PC-3 (cell line): Measurements from ENCODE around the gene VPS37D. TPM values are rescaled to one million over a fixed set of nuclear protein-coding genes. Genes with fewer than 3 reads are reported as not detected.

ENCODE experiments used
- ATAC-seq: fragments of 200-7000 bp; cut with Tn5 transposase; 2 replicates; pipeline ENCODE4 v1.9.1; 2020; ENCODE audit warnings: mild to moderate bottlenecking, moderate library complexity
- BruUV-seq: library from RNA; stranded (reverse); fragments of 400-500 nt; replicated peaks from 2 replicates; lab custom pipeline; 2021; lab: Mats Ljungman, UMichigan
- CTCF ChIA-PET: fragments of 300-600 bp; sonication (Branson Sonifier 250); formaldehyde crosslinking; loops from one replicate; lab custom pipeline; 2022; ENCODE audit warnings: antibody characterized with exemption; lab: Charles Lee
- POLR2A ChIA-PET: fragments of 300-600 bp; sonication (Branson Sonifier 250); formaldehyde crosslinking; loops from one replicate; lab custom pipeline; 2022; ENCODE audit warnings: antibody characterized with exemption; ENCODE audit not compliant: unreplicated experiment; lab: Charles Lee
- DNase-seq: peaks from one replicate; pipeline ENCODE4 v3.0.0-alpha.2; 2015
- H2AFZ ChIP-seq: fragments of 300-600 bp; sonication (generic); 2 replicates; pipeline ENCODE4 v1.6.0; 2016; ENCODE audit warnings: antibody characterized with exemption, low read length
- H3F3A ChIP-seq: fragments of 300-600 bp; sonication (generic); one replicate; pipeline ENCODE4 v1.6.0; 2017; ENCODE audit warnings: antibody characterized with exemption, low read length, control low read depth, mild to moderate bottlenecking; ENCODE audit not compliant: unreplicated experiment
- H3K27ac ChIP-seq: fragments of 300-600 bp; sonication (generic); 2 replicates; pipeline ENCODE4 v1.5.1; 2016; ENCODE audit warnings: mild to moderate bottlenecking, low read length
- H3K27me3 ChIP-seq: fragments of 300-600 bp; sonication (generic); 2 replicates; pipeline ENCODE4 v1.6.1; 2016; ENCODE audit warnings: low read length, mixed read lengths
- H3K36me3 ChIP-seq: fragments of 300-600 bp; sonication (generic); 2 replicates; pipeline ENCODE4 v1.6.1; 2016; ENCODE audit warnings: low read depth, mixed run types, low read length, mixed read lengths
- H3K4me1 ChIP-seq: fragments of 300-600 bp; sonication (generic); 2 replicates; pipeline ENCODE4 v1.5.1; 2016; ENCODE audit warnings: low read length; ENCODE audit not compliant: insufficient read depth
- H3K4me2 ChIP-seq: fragments of 300-600 bp; sonication (generic); 2 replicates; pipeline ENCODE4 v1.6.0; 2016; ENCODE audit warnings: low read length
- H3K4me3 ChIP-seq: fragments of 300-600 bp; sonication (generic); 2 replicates; pipeline ENCODE4 v1.5.1; 2016; ENCODE audit warnings: mild to moderate bottlenecking, low read length, mixed read lengths
- H3K79me2 ChIP-seq: fragments of 300-600 bp; sonication (generic); 2 replicates; pipeline ENCODE4 v1.6.1; 2017; ENCODE audit warnings: low read length, mixed read lengths
- H3K9ac ChIP-seq: fragments of 300-600 bp; sonication (generic); 2 replicates; pipeline ENCODE4 v1.6.0; 2016; ENCODE audit warnings: mild to moderate bottlenecking, low read length
- H3K9me2 ChIP-seq: fragments of 300-600 bp; sonication (generic); replicated peaks from 2 replicates; pipeline ENCODE4 v1.6.1; 2016; ENCODE audit warnings: mixed run types, low read length, mixed read lengths
- H3K9me3 ChIP-seq: fragments of 300-600 bp; sonication (generic); 2 replicates; pipeline ENCODE4 v1.6.1; 2016; ENCODE audit warnings: low read length, mixed read lengths
- H4K20me1 ChIP-seq: fragments of 300-600 bp; sonication (generic); 2 replicates; pipeline ENCODE4 v1.6.1; 2016; ENCODE audit warnings: low read length, mixed read lengths
- EZH2 ChIP-seq: fragments of 300-600 bp; sonication (generic); IDR thresholded peaks from one replicate; pipeline ENCODE4 v1.6.1; 2017; ENCODE audit warnings: antibody characterized with exemption, mild to moderate bottlenecking, low read length; ENCODE audit not compliant: unreplicated experiment
- EZH2phosphoT487 ChIP-seq: fragments of 300-600 bp; sonication (generic); IDR thresholded peaks from 2 replicates; pipeline ENCODE4 v1.6.1; 2018; ENCODE audit warnings: mild to moderate bottlenecking, antibody characterized with exemption, low read length, borderline replicate concordance
- intact Hi-C: fragments of 100-400 bp; cut with micrococcal nuclease; formaldehyde crosslinking; loops from 2 replicates; pipeline ENCODE4 v1.9.0; 2023
- total RNA-seq: library from RNA; depleted of rRNA; stranded (reverse); fragments of >200 nt; gene quantifications from 2 replicates; pipeline ENCODE4 v1.2.3, GENCODE V29; 2014
- TF ChIP-seq, protein P1 (sequence below): fragments of 300-600 bp; sonication (generic); conservative IDR thresholded peaks from 2 replicates; pipeline ENCODE4 v1.5.1; 2017; ENCODE audit warnings: antibody characterized with exemption, low read depth, mild to moderate bottlenecking, low read length

VPS37D gene
- total RNA-seq, 1 experiment from 2014 or later, result 6.3 TPM

- BruUV-seq, result no TSS peak
- POLR2A ChIA-PET, result no interaction called here
- Histone ChIP-seq H3F3A (peaks cover 19% of the 10 kb centered on the region), H3K4me2 (no peak overlapping the region), H3K79me2 (peaks cover 12% of the 10 kb centered on the region; the same call in 1 of the 2 replicates), H3K27me3 (no peaks in the 10 kb centered on the region), H3K4me1 (peaks cover 6% of the 10 kb centered on the region), H2AFZ (no peak overlapping the region), H3K4me3 (no peak overlapping the region), H3K27ac (no peak overlapping the region), H4K20me1 (peaks cover 25% of the 10 kb centered on the region), H3K36me3 (peaks cover 60% of the 10 kb centered on the region), H3K9me3 (no peaks in the 10 kb centered on the region), H3K9me2 (no peaks in the 10 kb centered on the region), H3K9ac (no peak overlapping the region)
- no peak for TF ChIP-seq EZH2
- TF ChIP-seq, protein P1, sequence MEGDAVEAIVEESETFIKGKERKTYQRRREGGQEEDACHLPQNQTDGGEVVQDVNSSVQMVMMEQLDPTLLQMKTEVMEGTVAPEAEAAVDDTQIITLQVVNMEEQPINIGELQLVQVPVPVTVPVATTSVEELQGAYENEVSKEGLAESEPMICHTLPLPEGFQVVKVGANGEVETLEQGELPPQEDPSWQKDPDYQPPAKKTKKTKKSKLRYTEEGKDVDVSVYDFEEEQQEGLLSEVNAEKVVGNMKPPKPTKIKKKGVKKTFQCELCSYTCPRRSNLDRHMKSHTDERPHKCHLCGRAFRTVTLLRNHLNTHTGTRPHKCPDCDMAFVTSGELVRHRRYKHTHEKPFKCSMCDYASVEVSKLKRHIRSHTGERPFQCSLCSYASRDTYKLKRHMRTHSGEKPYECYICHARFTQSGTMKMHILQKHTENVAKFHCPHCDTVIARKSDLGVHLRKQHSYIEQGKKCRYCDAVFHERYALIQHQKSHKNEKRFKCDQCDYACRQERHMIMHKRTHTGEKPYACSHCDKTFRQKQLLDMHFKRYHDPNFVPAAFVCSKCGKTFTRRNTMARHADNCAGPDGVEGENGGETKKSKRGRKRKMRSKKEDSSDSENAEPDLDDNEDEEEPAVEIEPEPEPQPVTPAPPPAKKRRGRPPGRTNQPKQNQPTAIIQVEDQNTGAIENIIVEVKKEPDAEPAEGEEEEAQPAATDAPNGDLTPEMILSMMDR, result no peak
- no peak for TF ChIP-seq EZH2phosphoT487
- ATAC-seq (no peak), DNase-seq (no peak)
- CTCF ChIA-PET, result no interaction called here
- intact Hi-C loops, result no loop called here
Observed at GRCh38 chr7:73699370-73700068, 31.9 kb downstream of the VPS37D start.

DNA sequence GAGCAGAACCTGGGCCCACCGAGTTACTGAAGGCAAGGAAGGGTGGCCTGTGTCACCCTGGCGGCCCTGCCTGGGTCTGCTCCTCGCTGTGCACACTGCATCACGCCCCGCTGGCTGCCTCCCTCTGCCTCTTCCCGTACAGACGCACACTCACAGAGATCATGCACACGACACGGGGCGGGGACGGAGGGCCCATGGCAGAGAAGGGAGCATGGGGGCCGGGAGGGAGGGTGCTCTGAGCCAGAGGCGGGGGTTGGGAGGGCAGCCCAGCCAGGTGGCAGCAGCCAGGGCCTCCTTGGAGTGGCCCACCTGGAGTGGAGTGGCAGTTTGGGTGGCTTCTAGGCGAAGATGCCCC, 32.4 kb downstream of the VPS37D start:
- Histone ChIP-seq H3K27ac (no peak overlapping the region), H3F3A (peaks cover 19% of the 10 kb centered on the region), H4K20me1 (peaks cover 25% of the 10 kb centered on the region), H3K4me2 (no peak overlapping the region), H3K79me2 (peaks cover 14% of the 10 kb centered on the region; the same call in 1 of the 2 replicates), H2AFZ (no peak overlapping the region), H3K9me3 (no peaks in the 10 kb centered on the region), H3K27me3 (no peaks in the 10 kb centered on the region), H3K9ac (no peak overlapping the region), H3K4me1 (peaks cover 9% of the 10 kb centered on the region), H3K36me3 (peaks cover 62% of the 10 kb centered on the region), H3K9me2 (no peaks in the 10 kb centered on the region), H3K4me3 (no peak overlapping the region)
- intact Hi-C loops, result no loop called here
- DNase-seq (no peak), ATAC-seq (no peak)
- TF ChIP-seq EZH2phosphoT487 (no peak), EZH2 (no peak)
- TF ChIP-seq, protein P1, result no peak
- POLR2A ChIA-PET, result no interaction called here
- no TSS peak for BruUV-seq
- CTCF ChIA-PET, result no interaction called here

DNA sequence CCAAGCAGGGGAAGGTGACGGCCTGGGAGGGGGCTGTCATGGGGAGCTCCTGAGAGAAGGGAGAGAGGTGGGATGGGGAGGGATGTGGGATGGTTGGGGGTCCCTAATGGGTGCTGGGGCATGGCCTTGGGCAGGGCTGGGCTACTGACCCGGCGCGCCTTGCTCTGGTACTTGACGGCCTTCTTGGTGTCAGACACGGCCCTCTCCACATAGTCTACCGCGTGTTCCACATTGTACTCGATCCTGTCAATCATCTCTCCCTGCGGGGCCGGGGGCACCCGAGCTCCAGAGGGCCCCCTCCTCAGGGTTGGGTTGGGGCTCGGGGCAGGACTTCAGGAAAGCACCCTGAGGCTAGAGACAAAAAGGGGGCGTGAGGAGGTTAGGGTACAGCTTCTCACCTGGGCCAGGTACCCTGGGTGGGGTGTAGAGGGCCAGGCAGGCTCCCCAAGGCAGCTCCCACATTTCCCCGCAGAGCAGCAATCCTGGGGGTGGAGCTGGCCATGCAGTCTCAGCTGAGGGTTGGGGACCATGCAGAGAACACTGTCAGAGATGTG, 33.0 kb downstream of the VPS37D start:
- H3K4me3 ChIP-seq, result no peak overlapping the region
- H3K4me2 ChIP-seq, result no peak overlapping the region
- H3K9me3 ChIP-seq, result no peaks in the 10 kb centered on the region
- ChIA-PET CTCF (interaction anchor here (1.0 kb wide), 1 partner anchor 21 kb away, joined by 5 read pairs; no protein-coding TSS in a partner anchor), POLR2A (no interaction called here)
- H3K9me2 ChIP-seq, result no peaks in the 10 kb centered on the region
- H2AFZ ChIP-seq, result no peak overlapping the region
- H4K20me1 ChIP-seq, result peaks cover 25% of the 10 kb centered on the region
- H3K9ac ChIP-seq, result no peak overlapping the region
- intact Hi-C loops, result no loop called here
- no peak overlapping the region for H3K27ac ChIP-seq
- no peak for TF ChIP-seq EZH2phosphoT487
- no peak for TF ChIP-seq EZH2
- TF ChIP-seq, protein P1, result no peak
- H3K36me3 ChIP-seq, result peaks cover 61% of the 10 kb centered on the region
- H3K79me2 ChIP-seq, result peaks cover 14% of the 10 kb centered on the region; the same call in 1 of the 2 replicates
- DNase-seq (no peak), ATAC-seq (no peak)
- H3K4me1 ChIP-seq, result peaks cover 15% of the 10 kb centered on the region
- BruUV-seq, result no TSS peak
- H3K27me3 ChIP-seq, result no peaks in the 10 kb centered on the region
- peaks cover 19% of the 10 kb centered on the region for H3F3A ChIP-seq
